ENCODE measurements around the gene ZNF213.

Gene ZNF213

DNA sequence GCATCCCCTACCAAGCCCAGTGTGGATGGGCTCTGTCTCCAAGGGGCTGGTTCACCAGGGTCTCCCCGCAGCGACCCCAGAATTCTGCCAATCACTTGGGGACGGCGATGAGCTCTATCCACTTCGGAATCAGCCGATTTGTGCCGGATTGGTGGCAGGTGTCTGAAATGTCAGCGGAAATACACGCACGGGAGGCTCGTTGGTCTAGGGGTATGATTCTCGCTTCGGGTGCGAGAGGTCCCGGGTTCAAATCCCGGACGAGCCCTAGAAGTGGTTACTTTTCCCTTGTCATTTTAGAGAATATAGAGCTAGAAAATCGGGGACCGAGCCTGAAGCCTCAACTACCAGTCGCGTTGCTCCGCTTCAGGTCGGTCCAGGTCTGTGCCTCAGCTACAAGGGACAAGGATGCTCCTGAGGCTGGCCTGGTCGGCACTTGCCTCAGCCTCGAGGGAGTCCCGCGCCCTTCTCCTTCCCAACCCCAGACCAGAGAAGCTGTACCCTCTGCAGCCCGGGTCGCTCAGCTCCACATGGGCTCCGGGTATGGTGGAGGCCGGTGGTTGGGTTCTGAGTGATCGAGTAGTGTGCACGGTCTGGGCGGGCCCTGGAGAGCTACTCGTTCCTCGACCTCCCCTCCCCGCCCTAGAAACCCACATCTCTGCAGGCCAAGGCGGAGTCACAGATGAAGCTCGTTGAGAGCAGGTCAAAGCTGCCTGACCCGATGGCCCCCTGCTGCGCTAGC, 37.2 kb downstream of the ZNF213 start:
- Histone ChIP-seq H3K79me2 (ENCODE audit: control insufficient read depth, insufficient read depth, low read length) (no peaks in the 10 kb centered on the region), H3K27ac (ENCODE audit: low read depth, low read length) (no peak overlapping the region), H3K9ac (ENCODE audit: low read length) (peak overlapping the region; percentile 56), H3K36me3 (ENCODE audit: control insufficient read depth, insufficient read depth, low read length) (no peaks in the 10 kb centered on the region), H3K4me1 (ENCODE audit: control insufficient read depth, low read depth, low read length) (no peaks in the 10 kb centered on the region), H4K5ac (ENCODE audit: low read length) (no peak overlapping the region), H3K4ac (ENCODE audit: low read depth, low read length) (no peak overlapping the region), H3K18ac (ENCODE audit: low read length) (no peak overlapping the region), H3K4me3 (ENCODE audit: low read length) (peak overlapping the region; percentile 42), H4K8ac (ENCODE audit: low read depth, low read length) (no peak overlapping the region), H3K56ac (ENCODE audit: low read length) (peak overlapping the region; percentile 57), H3K27me3 (ENCODE audit: insufficient read depth, low read length, poor library complexity) (peaks cover 3% of the 10 kb centered on the region), H2AK5ac (ENCODE audit: low read length) (no peak overlapping the region), H3K4me2 (ENCODE audit: low read length) (peak overlapping the region; percentile 86), H2BK5ac (ENCODE audit: low read length) (no peak overlapping the region), H3K23ac (ENCODE audit: low read length) (no peak overlapping the region), H3K79me1 (ENCODE audit: low read length) (no peaks in the 10 kb centered on the region), H2BK15ac (replicated peaks; ENCODE audit: low read depth) (no peak overlapping the region), H2BK120ac (ENCODE audit: low read depth, low read length) (no peak overlapping the region)
- WGBS (ENCODE audit: extremely low coverage, insufficient coverage, low lambda C conversion rate): no CpG with 5 or more reads among the region's 41 CpGs
- peak; percentile 99 for DNase-seq

DNA sequence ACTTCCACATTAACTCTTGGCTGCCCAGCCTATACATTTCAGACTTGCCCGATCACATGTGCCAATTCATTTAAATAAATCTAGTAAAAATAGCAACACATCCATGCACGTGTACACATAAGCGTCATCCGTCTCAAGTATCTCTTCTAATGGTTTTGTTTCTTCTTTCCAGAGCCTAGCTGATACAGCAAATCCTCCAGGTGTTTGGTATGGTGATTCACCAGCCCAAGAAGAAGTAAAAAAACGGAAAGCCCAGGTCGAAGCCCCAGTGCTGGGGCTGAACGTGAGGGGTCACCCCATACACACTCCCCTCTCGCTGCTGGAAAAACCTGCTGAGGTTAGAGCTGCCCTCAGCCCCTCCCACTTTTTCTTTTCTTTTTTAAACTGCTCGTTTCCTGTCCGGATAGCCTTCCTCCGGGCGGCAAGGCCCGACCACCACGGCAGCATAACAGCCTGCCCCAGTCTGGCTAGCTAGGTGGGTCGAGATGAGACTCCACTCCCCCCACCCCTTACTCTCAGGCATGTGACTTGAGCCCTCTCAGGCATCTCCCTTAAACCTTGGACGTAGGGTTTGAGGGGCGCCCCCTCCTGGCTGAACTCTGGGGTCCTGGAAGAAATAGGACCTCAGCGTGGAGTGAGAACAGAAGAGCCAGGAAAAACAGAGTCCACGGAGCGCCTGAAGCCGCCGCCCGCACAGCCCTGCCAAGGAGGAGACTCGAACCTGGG, 39.2 kb downstream of the ZNF213 start:
- H3K9ac ChIP-seq (ENCODE audit: low read length): no peak overlapping the region
- H3K56ac ChIP-seq (ENCODE audit: low read length): no peak overlapping the region
- H4K5ac ChIP-seq (ENCODE audit: low read length): no peak overlapping the region
- H3K4me3 ChIP-seq (ENCODE audit: low read length): no peak overlapping the region
- no peak overlapping the region for H3K18ac ChIP-seq (ENCODE audit: low read length)
- no peaks in the 10 kb centered on the region for H3K4me1 ChIP-seq (ENCODE audit: control insufficient read depth, low read depth, low read length)
- no peaks in the 10 kb centered on the region for H3K36me3 ChIP-seq (ENCODE audit: control insufficient read depth, insufficient read depth, low read length)
- no peak overlapping the region for H2AK5ac ChIP-seq (ENCODE audit: low read length)
- no peak overlapping the region for H2BK15ac ChIP-seq (replicated peaks; ENCODE audit: low read depth)
- H2BK5ac ChIP-seq (ENCODE audit: low read length): no peak overlapping the region
- H3K27me3 ChIP-seq (ENCODE audit: insufficient read depth, low read length, poor library complexity): peaks cover 3% of the 10 kb centered on the region
- no peak overlapping the region for H3K23ac ChIP-seq (ENCODE audit: low read length)
- H3K4ac ChIP-seq (ENCODE audit: low read depth, low read length): no peak overlapping the region
- DNase-seq: peak; percentile 95
- H3K79me1 ChIP-seq (ENCODE audit: low read length): no peaks in the 10 kb centered on the region
- no peaks in the 10 kb centered on the region for H3K79me2 ChIP-seq (ENCODE audit: control insufficient read depth, insufficient read depth, low read length)
- no peak overlapping the region for H2BK120ac ChIP-seq (ENCODE audit: low read depth, low read length)
- peak overlapping the region; percentile 23 for H3K4me2 ChIP-seq (ENCODE audit: low read length)
- H4K8ac ChIP-seq (ENCODE audit: low read depth, low read length): no peak overlapping the region
- no CpG with 5 or more reads among the region's 24 CpGs for WGBS (ENCODE audit: extremely low coverage, insufficient coverage, low lambda C conversion rate)
- H3K27ac ChIP-seq (ENCODE audit: low read depth, low read length): no peak overlapping the region

DNA sequence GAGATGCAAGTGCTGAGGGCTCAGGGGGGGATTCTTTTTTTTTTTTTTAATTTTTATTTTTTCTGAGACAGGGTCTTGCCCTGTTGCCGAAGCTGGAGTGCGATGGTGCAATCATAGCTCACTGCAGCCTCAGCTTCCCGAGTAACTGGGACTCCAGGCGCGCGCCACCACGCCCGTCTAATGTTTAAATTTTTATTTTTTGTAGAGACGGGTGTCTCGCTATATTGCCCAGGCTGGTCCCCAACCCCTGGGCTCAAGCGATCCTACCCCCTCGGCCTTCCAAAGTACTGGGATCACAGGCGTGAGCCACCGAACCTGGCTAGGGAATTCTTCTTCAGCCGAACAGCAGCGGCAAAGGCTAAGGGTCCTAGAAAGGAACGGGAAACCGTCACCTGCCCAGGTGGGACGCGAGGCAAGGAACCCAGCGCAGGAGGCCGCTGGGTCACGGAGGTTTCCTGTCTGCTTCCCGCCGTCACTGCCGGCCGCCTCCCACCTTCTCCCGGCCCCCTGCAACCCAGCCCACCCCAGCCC, 39.9 kb downstream of the ZNF213 start:
- Histone ChIP-seq H2BK120ac (ENCODE audit: low read depth, low read length) (no peak overlapping the region), H3K36me3 (ENCODE audit: control insufficient read depth, insufficient read depth, low read length) (no peaks in the 10 kb centered on the region), H3K23ac (ENCODE audit: low read length) (no peak overlapping the region), H3K27me3 (ENCODE audit: insufficient read depth, low read length, poor library complexity) (peaks cover 3% of the 10 kb centered on the region), H2AK5ac (ENCODE audit: low read length) (no peak overlapping the region), H3K4ac (ENCODE audit: low read depth, low read length) (no peak overlapping the region), H3K4me1 (ENCODE audit: control insufficient read depth, low read depth, low read length) (no peaks in the 10 kb centered on the region), H4K5ac (ENCODE audit: low read length) (no peak overlapping the region), H3K79me1 (ENCODE audit: low read length) (no peaks in the 10 kb centered on the region), H3K4me3 (ENCODE audit: low read length) (no peak overlapping the region), H3K56ac (ENCODE audit: low read length) (peak overlapping the region; percentile 42), H3K18ac (ENCODE audit: low read length) (no peak overlapping the region), H2BK15ac (replicated peaks; ENCODE audit: low read depth) (no peak overlapping the region), H3K4me2 (ENCODE audit: low read length) (peak overlapping the region; percentile 42), H3K9ac (ENCODE audit: low read length) (peak overlapping the region; percentile 44), H2BK5ac (ENCODE audit: low read length) (no peak overlapping the region), H3K79me2 (ENCODE audit: control insufficient read depth, insufficient read depth, low read length) (no peaks in the 10 kb centered on the region), H4K8ac (ENCODE audit: low read depth, low read length) (no peak overlapping the region), H3K27ac (ENCODE audit: low read depth, low read length) (no peak overlapping the region)
- WGBS (ENCODE audit: extremely low coverage, insufficient coverage, low lambda C conversion rate): no CpG with 5 or more reads among the region's 28 CpGs
- no peak for DNase-seq

DNA sequence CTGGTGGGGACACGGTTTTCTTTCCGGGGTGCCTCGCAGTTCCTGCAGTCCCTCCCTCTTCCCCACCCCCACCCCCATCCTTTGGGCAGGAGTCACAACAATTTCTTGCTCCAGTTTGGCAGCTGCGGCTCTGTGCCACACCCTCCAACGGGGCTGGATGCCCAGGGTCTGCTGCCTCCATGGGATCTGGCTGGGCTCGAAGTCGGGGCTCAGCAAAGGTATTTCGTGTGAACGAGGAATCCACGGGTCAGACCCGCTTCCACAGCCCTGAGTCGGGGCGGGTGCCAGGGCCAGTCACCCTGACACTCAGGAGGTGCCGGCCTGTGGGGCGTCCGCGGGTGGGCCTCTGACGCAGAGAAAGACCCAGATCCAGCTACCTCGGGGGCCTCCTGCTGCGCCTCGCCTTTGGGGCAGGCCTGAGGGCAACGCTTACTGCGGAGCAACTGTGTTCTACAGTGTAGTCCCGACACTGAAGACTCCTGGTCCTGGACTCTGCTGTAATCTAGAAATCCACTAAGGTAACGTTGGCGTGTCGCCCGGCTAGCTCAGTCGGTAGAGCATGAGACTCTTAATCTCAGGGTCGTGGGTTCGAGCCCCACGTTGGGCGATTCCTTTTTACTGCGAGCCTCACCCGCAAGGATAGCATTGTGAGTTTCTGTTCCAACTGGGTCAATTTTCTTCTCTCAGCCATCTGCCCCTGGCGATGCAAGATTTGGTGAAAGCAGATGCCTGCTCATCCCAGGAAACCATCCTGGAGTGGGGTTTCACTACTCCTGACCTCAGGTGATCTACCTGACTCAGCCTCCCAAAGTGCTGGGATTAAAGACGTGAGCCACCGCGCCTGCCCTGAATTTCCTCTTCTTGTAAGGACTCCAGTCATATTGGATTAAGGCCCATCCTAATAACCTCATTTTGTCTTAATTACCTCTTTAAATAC, 40.6 kb downstream of the ZNF213 start:
- DNase-seq: peak; percentile 92
- no peak overlapping the region for H3K18ac ChIP-seq (ENCODE audit: low read length)
- no CpG with 5 or more reads among the region's 39 CpGs for WGBS (ENCODE audit: extremely low coverage, insufficient coverage, low lambda C conversion rate)

DNA sequence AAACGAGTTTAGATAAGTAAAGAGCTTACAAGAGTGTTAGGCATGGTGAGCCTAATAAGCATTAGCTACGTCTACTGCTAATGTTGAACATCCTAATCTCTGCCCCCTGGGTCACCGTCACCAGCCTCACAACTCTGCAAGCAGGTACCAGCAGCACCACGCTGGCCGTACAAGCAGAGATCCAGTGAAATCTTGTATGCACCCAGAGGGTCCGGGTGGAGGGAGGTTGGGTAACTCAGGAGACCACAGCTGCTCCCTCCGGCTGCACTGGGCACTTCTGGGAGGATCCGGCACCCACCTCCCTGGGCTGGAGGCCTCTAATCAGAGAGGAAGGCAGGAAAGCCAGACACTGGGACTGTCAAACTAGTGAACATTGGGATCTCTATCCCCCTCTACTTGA, 44.8 kb downstream of the ZNF213 start:
- Histone ChIP-seq H3K27ac (ENCODE audit: low read depth, low read length) (no peak overlapping the region), H2BK5ac (ENCODE audit: low read length) (no peak overlapping the region), H3K4me2 (ENCODE audit: low read length) (no peak overlapping the region), H4K5ac (ENCODE audit: low read length) (no peak overlapping the region), H3K4me1 (ENCODE audit: control insufficient read depth, low read depth, low read length) (no peaks in the 10 kb centered on the region), H3K56ac (ENCODE audit: low read length) (no peak overlapping the region), H3K9ac (ENCODE audit: low read length) (no peak overlapping the region), H4K8ac (ENCODE audit: low read depth, low read length) (no peak overlapping the region), H3K23ac (ENCODE audit: low read length) (no peak overlapping the region), H3K18ac (ENCODE audit: low read length) (no peak overlapping the region), H3K79me2 (ENCODE audit: control insufficient read depth, insufficient read depth, low read length) (no peaks in the 10 kb centered on the region), H3K36me3 (ENCODE audit: control insufficient read depth, insufficient read depth, low read length) (no peaks in the 10 kb centered on the region), H2AK5ac (ENCODE audit: low read length) (no peak overlapping the region), H3K27me3 (ENCODE audit: insufficient read depth, low read length, poor library complexity) (no peaks in the 10 kb centered on the region), H3K79me1 (ENCODE audit: low read length) (no peaks in the 10 kb centered on the region), H2BK120ac (ENCODE audit: low read depth, low read length) (no peak overlapping the region), H2BK15ac (replicated peaks; ENCODE audit: low read depth) (no peak overlapping the region), H3K4me3 (ENCODE audit: low read length) (no peak overlapping the region), H3K4ac (ENCODE audit: low read depth, low read length) (no peak overlapping the region)
- WGBS (ENCODE audit: extremely low coverage, insufficient coverage, low lambda C conversion rate): no CpG with 5 or more reads among the region's 8 CpGs
- DNase-seq: no peak

More for the DNA sequence above, 40.6 kb downstream of the ZNF213 start:
- Histone ChIP-seq H3K4me1 (ENCODE audit: control insufficient read depth, low read depth, low read length) (no peaks in the 10 kb centered on the region), H2BK120ac (ENCODE audit: low read depth, low read length) (no peak overlapping the region), H3K4me3 (ENCODE audit: low read length) (peak overlapping the region; percentile 27), H2BK5ac (ENCODE audit: low read length) (no peak overlapping the region), H2AK5ac (ENCODE audit: low read length) (no peak overlapping the region), H3K4me2 (ENCODE audit: low read length) (peak overlapping the region; percentile 71), H3K23ac (ENCODE audit: low read length) (no peak overlapping the region), H3K4ac (ENCODE audit: low read depth, low read length) (no peak overlapping the region), H3K27ac (ENCODE audit: low read depth, low read length) (no peak overlapping the region), H3K27me3 (ENCODE audit: insufficient read depth, low read length, poor library complexity) (peaks cover under 1% of the 10 kb centered on the region), H3K9ac (ENCODE audit: low read length) (peak overlapping the region; percentile 27), H3K36me3 (ENCODE audit: control insufficient read depth, insufficient read depth, low read length) (no peaks in the 10 kb centered on the region), H2BK15ac (replicated peaks; ENCODE audit: low read depth) (no peak overlapping the region), H3K79me1 (ENCODE audit: low read length) (no peaks in the 10 kb centered on the region), H4K5ac (ENCODE audit: low read length) (no peak overlapping the region), H4K8ac (ENCODE audit: low read depth, low read length) (no peak overlapping the region), H3K79me2 (ENCODE audit: control insufficient read depth, insufficient read depth, low read length) (no peaks in the 10 kb centered on the region), H3K56ac (ENCODE audit: low read length) (no peak overlapping the region)
